ENCODE measurements around the gene LHFPL6.
A peak's percentile ranks its signal among the peaks of the same experiment; 100 is the strongest.

GRCh38 chr13:39385621-39386231, 217.3 kb downstream of the LHFPL6 start:
- TF ChIP-seq SUZ12 (IDR thresholded peaks at IDR 0.05): no peak
- TF ChIP-seq PKNOX1 (IDR thresholded peaks at IDR 0.05): no peak; the same call in 1 of the 2 replicates
- no peak for TF ChIP-seq BHLHE40 (IDR thresholded peaks at IDR 0.05; ENCODE audit: borderline replicate concordance)
- TF ChIP-seq ARNT (IDR thresholded peaks at IDR 0.05): no peak
- TF ChIP-seq L3MBTL2 (conservative IDR thresholded peaks at IDR 0.05): no peak
- no peak for TF ChIP-seq FOXA1 (IDR thresholded peaks at IDR 0.05)
- TF ChIP-seq CTBP1 (IDR thresholded peaks at IDR 0.05; ENCODE audit: borderline replicate concordance): peak; percentile 86
- no peak for TF ChIP-seq FOXM1 (IDR thresholded peaks at IDR 0.05; ENCODE audit: borderline replicate concordance)
- no peak for TF ChIP-seq SP1 (IDR thresholded peaks at IDR 0.05)
- no peak for TF ChIP-seq LEF1 (IDR thresholded peaks at IDR 0.05; ENCODE audit: borderline replicate concordance)
- TF ChIP-seq FOXK2 (IDR thresholded peaks at IDR 0.05): no peak
- TF ChIP-seq ZNF384 (IDR thresholded peaks at IDR 0.05): peak; percentile 76; the same call in 1 of the 2 replicates

Measured in HEK293T (cell line).